A673 (cell line): Measurements from ENCODE around the gene GPBP1L1.

Experiments used
- CTCF ChIP-seq: fragments of 300-800, 200-600 bp; sonication (generic); conservative IDR thresholded peaks from 2 replicates; pipeline ENCODE4 v1.5.1; 2017; ENCODE audit warnings: low read depth, mild to moderate bottlenecking, antibody characterized with exemption, low read length, moderate library complexity, mixed read lengths
- EZH2 ChIP-seq: fragments of 200-600 bp; sonication (generic); IDR thresholded peaks from 2 replicates; pipeline ENCODE4 v1.6.1; 2017; ENCODE audit warnings: borderline replicate concordance, low read depth, mild to moderate bottlenecking, mixed read lengths, antibody characterized with exemption, low read length; ENCODE audit not compliant: poor library complexity, severe bottlenecking

- TF ChIP-seq CTCF, result no peak
- no peak for TF ChIP-seq EZH2
Measured at GRCh38 chr1:45723248-45723930, 37.1 kb upstream of the GPBP1L1 start.
